Measurements from ENCODE around the gene RHD.
"Not testable (repeated sequence)": the region's sequence is repeated elsewhere in the genome, so short reads cannot be mapped to it uniquely, and the experiment has no call there.

RHD gene

DNA sequence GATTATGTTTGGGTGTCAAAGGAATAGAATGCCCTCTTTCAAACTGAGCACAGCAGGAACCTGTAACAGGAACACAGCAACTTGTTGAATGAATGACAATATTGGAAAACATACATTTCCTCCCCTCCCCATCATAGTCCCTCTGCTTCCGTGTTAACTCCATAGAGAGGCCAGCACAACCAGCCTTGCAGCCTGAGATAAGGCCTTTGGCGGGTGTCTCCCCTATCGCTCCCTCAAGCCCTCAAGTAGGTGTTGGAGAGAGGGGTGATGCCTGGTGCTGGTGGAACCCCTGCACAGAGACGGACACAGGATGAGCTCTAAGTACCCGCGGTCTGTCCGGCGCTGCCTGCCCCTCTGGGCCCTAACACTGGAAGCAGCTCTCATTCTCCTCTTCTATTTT is at the start of gene RHD:
TSS of gene RHD (plus strand) at position 272 of the 400 bp plus-strand sequence. CDS start at position 311, 39 bp downstream.
- H3K4me3 ChIP-seq (ENCODE audit: low read depth, low read length); POLR2A ChIA-PET; DNase-seq (ENCODE audit: low read depth, low spot score); CTCF ChIA-PET: not testable (repeated sequence)

DNA sequence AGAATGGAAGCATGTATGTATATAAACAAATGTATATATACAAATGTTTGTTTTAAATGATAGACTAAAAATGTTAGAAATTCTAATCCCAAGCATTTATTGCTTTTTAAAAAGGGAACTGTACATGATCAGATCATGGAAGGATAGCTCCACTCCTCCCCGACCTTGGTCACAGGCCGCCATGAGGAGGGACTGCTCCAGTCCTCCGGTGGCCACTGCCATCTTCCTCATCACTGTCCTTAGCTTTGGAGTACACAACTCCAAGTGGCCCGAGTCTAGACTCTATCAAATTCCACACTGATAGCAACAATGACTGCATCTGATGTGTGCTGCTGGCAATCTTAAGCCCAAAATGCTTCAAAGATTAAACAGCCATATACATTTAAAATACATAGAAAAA is 49.7 kb upstream of the RHD start:
- CTCF ChIA-PET, result interaction anchor here (1.5 to 1.6 kb wide), 2 partner anchors 14 to 18 kb away, joined by 3 to 11 read pairs; no protein-coding TSS in a partner anchor
- POLR2A ChIA-PET, result interaction anchor here (0.5 kb wide), 1 partner anchor 13 kb away, joined by 3 read pairs; no protein-coding TSS in a partner anchor
- no peak for DNase-seq (ENCODE audit: low read depth, low spot score)
- no peak overlapping the region for H3K4me3 ChIP-seq (ENCODE audit: low read depth, low read length)
- TF ChIP-seq, protein P1, sequence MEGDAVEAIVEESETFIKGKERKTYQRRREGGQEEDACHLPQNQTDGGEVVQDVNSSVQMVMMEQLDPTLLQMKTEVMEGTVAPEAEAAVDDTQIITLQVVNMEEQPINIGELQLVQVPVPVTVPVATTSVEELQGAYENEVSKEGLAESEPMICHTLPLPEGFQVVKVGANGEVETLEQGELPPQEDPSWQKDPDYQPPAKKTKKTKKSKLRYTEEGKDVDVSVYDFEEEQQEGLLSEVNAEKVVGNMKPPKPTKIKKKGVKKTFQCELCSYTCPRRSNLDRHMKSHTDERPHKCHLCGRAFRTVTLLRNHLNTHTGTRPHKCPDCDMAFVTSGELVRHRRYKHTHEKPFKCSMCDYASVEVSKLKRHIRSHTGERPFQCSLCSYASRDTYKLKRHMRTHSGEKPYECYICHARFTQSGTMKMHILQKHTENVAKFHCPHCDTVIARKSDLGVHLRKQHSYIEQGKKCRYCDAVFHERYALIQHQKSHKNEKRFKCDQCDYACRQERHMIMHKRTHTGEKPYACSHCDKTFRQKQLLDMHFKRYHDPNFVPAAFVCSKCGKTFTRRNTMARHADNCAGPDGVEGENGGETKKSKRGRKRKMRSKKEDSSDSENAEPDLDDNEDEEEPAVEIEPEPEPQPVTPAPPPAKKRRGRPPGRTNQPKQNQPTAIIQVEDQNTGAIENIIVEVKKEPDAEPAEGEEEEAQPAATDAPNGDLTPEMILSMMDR (IDR thresholded peaks at IDR 0.05; ENCODE audit: insufficient read depth, low read length, missing control alignments), result no peak

DNA sequence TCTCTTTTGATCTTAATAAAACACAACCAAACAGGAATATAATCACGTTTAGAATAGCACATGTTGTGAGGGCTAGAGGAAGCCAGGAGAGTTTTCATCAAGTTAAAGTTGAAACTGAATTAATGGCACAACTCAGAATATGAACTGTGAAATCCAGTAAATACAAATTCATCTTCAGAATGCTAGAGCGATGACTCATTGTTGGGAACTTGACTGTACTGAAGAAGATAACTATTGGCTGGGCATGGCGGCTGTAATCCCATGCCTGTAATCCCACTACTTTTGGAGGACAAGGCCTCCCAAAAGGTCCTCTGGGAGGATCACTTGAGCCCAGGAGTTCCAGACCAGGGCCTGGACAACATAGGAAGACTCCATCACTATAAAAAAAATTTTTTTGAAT is 48.8 kb upstream of the RHD start:
- DNase-seq (ENCODE audit: low read depth, low spot score), result no peak
- CTCF ChIA-PET, result interaction anchor here (1.5 to 1.6 kb wide), 2 partner anchors 15 to 18 kb away, joined by 3 to 11 read pairs; no protein-coding TSS in a partner anchor
- TF ChIP-seq, protein P1 (IDR thresholded peaks at IDR 0.05; ENCODE audit: insufficient read depth, low read length, missing control alignments), result no peak

DNA sequence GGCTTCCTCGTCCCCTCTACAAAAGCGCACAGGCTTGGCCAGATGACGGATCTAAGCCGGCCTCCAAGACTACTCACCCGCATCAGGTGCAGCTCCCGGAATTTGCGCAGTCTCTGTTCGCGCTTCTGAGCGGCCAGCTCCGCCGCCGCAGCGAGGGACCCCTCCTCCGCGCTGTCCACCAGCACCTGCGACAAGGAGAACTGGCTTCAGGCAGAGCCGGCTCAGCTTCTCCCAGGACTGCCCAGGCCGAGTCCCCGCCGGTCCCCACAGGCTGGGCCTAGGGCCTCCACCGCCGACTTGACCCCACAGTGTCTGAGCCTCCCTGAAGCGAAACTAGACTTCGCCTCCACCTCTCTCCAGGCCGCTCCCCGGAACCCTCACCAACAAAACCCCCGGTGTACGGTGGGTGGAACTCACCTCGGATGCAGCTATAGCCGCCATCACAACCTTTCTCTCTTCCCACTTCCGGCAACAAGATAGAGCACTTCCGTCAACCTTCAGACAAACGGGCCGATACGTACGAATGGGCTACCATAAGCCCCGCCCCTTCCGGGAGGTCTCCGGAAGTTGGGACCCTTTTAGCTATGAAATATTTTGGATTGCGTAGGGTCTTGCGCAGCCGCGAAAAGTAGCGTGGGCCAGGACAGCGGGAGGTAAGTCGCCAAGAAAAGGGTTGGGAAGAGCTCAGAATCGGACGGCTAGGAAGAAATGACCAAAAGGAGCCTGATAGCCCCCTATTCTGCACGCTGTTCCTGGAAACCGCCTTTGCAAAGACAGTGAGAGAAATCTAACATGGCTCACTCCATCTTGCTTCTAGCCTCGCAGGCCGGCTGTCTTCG is 40.1 kb upstream of the RHD start, which contains the start of gene SYF2:
TSS of gene SYF2 (minus strand) at position 476 of the 839 bp plus-strand sequence. CDS start at position 441, 35 bp downstream.
- peak within 1 kb of the TSS; percentile 99 for H3K4me3 ChIP-seq (ENCODE audit: low read depth, low read length)
- TF ChIP-seq, protein P1 (IDR thresholded peaks at IDR 0.05; ENCODE audit: insufficient read depth, low read length, missing control alignments), result no peak
- ChIA-PET CTCF (interaction anchor here (1.0 to 2.6 kb wide), 6 partner anchors 13 to 385 kb away, joined by 3 to 17 read pairs (median 3); no protein-coding TSS in a partner anchor), POLR2A (interaction anchor here (0.6 to 3.1 kb wide), 10 partner anchors 9 to 116 kb away, joined by 3 to 40 read pairs (median 4); partner anchors contain the start of gene RSRP1)
- DNase-seq (ENCODE audit: low read depth, low spot score), result peak; percentile 62

More for the DNA sequence above, 48.8 kb upstream of the RHD start:
- POLR2A ChIA-PET, result no interaction called here
- no peak overlapping the region for H3K4me3 ChIP-seq (ENCODE audit: low read depth, low read length)

DNA sequence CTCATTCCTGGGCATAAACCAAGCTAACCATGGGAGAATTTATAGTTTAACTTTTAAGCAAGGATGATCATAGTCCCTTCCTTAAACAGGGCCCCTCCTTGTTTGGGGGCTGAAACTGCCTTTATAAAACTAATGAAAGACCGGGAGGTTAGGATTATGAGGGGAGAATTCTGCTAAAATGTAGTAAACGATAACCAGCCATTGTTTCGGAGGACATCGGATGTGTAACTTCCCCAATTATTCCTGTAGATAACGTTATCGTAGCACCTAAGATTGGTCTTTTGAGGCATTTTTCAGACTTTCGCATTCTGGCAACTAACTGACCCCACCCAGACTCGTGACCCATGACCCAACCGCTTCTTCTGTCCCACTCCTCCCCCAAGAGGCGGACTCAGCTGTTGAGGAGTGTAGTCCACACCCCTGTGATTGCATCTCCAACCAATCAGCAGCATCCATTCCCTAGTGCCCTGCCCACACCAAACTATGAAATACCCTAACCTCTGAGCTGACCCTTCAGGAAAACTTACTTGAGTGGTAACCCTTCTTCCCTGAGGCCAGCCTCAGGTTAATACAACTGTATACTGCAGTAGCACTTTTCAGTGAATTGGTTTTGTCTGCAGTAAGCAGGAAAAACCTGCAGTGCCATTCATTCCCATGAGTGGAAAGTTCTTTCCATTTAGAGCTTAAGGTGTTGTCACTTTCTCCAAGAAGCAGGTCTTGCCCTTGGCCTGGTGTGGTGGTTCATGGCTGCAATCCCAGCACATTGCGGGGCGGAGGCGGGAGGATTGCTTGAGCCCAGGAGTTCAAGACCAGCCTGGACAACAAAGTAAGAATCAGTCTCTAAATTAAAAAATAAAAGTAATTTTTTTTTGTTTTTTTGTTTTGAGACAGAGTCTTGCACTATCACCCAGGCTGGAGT is 39.2 kb upstream of the RHD start:
- H3K4me3 ChIP-seq (ENCODE audit: low read depth, low read length), result peak overlapping the region; percentile 99
- ChIA-PET CTCF (interaction anchor here (1.1 to 2.6 kb wide), 3 partner anchors 12 to 386 kb away, joined by 3 to 8 read pairs (median 3); no protein-coding TSS in a partner anchor), POLR2A (interaction anchor here (0.6 to 3.1 kb wide), 8 partner anchors 8 to 115 kb away, joined by 3 to 40 read pairs (median 5); partner anchors contain the start of gene RSRP1)
- TF ChIP-seq, protein P1 (IDR thresholded peaks at IDR 0.05; ENCODE audit: insufficient read depth, low read length, missing control alignments), result no peak
- DNase-seq (ENCODE audit: low read depth, low spot score), result peak; percentile 38

DNA sequence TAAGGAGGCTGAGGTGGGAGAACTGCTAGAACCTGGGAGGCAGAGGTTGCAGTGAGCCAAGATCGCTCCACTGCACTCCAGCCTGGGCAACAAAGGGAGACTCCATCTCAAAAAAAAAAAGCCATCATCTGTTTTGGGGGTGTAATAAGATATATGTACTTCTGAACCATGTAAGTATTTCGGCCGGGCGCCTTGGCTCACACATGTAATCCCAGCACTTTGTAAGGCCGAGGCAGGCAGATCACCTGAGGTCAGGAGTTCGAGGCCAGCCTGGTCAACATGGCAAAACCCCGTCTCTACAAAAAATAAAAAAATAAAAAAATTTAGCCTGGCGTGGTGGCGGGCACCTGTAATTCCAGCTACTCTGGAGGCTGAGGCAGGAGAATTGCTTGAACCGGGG is 36.9 kb upstream of the RHD start:
- H3K4me3 ChIP-seq (ENCODE audit: low read depth, low read length); DNase-seq (ENCODE audit: low read depth, low spot score); CTCF ChIA-PET: not testable (repeated sequence)
- POLR2A ChIA-PET, result interaction anchor here (0.7 kb wide), 1 partner anchor 13 kb away, joined by 3 read pairs; no protein-coding TSS in a partner anchor

DNA sequence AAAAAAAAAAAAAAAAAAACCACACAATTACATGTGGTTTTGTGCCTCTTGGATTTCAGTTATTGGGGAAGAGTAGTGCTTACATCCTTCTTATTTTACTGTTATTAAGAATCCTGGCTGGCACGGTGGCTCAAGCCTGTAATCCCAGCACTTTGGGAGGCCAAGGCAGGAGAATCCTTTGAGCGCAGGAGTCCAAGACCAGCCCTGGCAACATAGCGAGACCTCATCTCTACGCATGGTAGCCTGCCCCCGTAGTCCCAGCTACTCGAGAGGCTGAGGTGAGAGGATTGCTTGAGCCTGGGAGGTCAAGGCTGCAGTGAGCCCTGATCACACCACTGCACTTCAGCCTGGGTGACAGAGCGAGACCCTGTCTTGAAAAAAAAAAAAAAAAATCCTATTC is 36.0 kb upstream of the RHD start:
- POLR2A ChIA-PET, result interaction anchor here (0.7 to 1.2 kb wide), 2 partner anchors 11 to 14 kb away, joined by 3 to 4 read pairs; partner anchors contain the start of gene RSRP1
- CTCF ChIA-PET, result not testable (repeated sequence)

More for the DNA sequence above, 36.0 kb upstream of the RHD start:
- not testable (repeated sequence) for H3K4me3 ChIP-seq (ENCODE audit: low read depth, low read length); DNase-seq (ENCODE audit: low read depth, low spot score)
